Jurkat, Clone E6-1 (cell line): ENCODE results near the gene VSIG8.

ENCODE experiments used
- DNase-seq: peaks from one replicate; pipeline ENCODE4 v3.0.0-alpha.2; 2011; ENCODE audit warnings: low read depth, low spot score
- H3K4me3 ChIP-seq: 2 replicates; pipeline ENCODE4 v1.5.1; 2011; ENCODE audit warnings: mild to moderate bottlenecking, low read length, control low read depth, moderate library complexity

Gene VSIG8

DNA sequence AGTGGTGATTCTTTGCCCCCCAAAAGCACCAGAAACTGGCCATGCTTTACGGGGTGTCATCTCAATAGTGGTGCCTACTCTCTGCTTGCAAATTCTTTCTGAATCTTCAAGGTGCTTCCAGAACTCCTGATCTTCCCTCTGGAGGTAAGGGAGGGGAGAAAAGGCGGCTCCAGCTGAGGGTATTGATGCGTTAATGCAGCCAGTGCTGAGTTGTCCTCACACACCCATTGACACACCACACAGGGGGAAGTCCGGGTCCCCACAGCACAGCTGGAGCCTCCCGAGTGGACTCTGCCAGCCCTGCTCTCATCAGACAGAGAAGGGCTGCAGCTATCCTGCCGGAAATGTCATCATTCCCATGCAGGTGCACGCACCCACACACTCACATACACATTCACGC is 1.2 kb downstream of the VSIG8 start:
- no peak overlapping the region for H3K4me3 ChIP-seq
- DNase-seq, result no peak

DNA sequence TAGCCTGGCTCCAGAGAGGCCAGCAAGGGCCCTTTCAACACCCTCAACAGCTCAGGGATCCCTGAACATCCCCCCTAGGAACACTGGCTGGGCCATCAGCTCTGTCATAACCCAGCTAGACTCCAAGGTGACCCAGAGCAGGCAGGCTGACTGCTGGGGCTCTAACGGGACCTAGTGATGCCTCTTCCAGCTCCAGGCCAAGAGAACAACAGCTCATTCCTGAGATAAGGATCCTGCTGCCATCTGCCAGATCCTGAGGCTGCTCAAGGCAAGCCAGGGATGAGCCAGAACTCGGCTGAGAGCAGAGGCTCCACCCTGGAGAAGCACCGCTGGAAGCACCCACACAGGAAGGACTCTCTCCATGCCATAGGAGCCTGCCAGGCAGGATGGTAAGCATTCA is 2.0 kb downstream of the VSIG8 start:
- no peak for DNase-seq
- H3K4me3 ChIP-seq, result no peak overlapping the region

DNA sequence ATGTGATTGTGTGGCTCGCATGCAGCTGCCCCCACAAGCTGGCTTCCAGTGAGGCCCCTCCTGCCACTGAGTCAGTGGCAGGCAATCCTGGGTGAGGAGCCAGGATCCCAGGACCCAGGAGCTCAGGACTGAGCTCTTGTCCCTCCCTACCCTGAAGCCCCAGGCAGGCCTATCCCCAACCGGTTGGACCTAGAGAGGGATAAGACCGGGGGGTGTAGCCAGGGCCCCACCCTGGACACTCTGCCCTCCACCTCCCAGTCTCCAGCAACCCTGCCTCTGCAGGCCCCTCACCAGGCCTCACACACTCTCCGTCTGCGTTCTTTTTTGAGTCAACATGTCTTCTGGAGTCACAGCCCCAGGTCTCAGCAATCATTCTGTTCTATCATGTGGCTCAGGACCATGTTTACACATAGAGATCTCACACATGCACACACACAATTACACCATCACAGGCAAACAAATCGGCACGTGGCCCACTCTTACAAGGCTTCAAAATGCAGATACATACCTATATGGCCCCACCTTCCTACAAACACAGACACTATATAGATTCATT is 2.6 kb downstream of the VSIG8 start:
- no peak for DNase-seq
- no peak overlapping the region for H3K4me3 ChIP-seq

DNA sequence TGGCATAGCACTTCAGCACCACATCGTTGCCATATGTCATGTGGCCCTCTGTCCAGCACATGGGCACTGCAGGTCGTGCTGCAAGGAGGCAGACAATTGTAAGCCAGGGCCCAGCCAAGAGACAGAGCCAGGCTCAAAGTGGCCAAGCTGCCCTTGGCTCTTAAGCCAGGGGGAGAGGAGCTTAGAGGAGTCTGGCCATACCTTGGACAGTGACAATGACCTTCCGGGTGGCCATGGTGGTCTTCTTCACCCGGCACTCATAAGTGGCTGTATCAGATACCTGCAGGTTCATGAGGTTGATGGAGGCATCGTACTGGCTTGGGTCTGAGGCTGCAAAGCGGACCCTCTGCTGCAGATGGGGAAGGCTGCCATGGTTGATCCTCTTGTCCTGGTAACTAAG is 4.6 kb downstream of the VSIG8 start:
- DNase-seq, result no peak
- H3K4me3 ChIP-seq, result no peak overlapping the region

DNA sequence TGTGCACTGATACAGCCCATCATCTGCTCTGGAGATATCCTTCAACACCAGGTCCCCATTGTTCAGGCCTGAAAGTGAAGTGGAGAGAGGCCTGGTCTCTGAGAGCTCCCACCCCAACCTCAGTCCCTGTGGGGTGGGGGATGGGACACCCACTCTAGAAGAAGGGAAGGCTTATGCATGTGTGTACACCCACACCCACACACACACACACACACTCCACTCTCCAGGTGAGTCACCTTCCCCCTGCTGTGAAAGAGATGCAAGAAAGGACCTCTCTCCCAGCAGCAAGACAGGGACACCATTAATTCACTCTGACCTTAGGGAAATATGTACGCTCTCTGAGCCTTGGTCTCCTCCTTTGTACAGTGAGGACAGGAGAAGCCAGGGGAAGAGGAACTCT is 5.9 kb downstream of the VSIG8 start:
- no peak for DNase-seq
- no peak overlapping the region for H3K4me3 ChIP-seq

DNA sequence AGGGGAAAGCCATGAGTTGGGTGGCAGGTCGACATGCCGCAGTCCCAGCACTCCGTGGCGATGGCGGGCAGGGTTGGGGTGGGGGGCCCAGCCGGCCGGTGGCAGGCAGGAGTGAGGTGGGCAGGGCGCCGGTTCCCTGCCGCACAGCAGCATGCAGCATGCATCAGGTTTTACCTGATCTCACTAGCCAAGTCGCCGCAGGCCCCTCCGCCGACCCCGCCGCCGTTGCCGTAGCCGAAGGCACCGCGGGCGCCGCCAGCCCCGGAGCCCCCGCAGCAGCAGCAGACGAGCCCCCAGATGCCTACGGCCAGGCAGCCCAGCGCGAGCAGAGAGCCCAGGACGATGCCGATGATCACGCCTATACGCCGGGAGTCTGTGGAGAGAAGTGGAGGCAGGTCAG is 6.7 kb downstream of the VSIG8 start:
- no peak for DNase-seq

DNA sequence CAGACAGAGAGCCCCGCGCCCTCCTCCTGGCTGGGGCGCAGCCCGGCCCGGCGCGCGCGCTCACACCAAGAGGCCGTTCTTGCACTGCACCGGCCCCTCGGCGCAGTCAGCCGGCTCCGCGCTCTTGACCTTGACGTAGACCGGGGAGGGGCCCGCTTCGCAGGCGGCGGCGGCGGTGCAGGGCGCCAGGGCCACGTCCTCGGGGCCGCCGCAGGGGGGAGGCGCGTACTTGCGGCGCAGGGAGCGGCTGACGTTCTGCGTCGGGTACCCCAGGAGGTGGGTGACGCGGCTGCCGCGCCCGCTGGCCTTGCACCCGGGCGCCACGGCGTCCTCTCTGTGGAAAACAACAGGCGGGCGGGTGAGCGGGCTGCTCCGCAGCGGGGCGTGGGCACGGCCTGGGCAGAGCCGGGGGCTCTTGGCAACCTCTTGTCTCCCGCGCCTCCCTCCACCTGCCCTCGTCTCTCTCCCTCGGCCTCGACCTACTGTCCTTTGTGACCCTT is 7.7 kb downstream of the VSIG8 start:
- H3K4me3 ChIP-seq, result peak overlapping the region; percentile 46
- DNase-seq, result peak; percentile 24

More for the DNA sequence above, 6.7 kb downstream of the VSIG8 start:
- H3K4me3 ChIP-seq, result no peak overlapping the region

DNA sequence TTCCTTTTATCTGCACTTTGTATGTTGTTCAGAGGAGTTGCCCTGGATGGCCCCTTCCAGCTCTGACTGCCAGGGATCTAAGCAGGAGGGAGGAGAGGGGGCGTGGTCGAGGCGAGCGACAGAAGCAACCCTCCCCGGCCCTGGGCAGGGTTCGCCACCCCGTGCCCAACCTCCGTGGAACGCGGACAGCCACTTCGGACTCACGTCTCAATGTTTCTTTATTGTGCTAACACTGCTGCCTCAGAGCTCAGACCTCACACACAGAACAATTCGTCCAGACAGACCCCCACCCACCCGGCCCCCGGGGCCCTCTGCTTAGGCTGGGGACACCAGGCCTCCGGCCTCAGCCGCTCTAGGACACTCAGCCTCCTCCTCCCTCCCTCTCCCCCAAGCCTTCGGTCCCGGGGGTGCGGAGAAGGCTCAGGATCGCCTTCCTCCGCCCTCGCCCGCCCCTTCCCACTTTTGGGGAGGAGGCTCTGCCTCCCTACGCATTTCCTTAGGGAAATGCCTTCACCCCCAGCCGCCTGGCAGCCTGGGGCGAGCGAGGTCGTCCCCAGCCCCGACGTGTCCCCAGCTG is 8.3 kb downstream of the VSIG8 start:
- no peak for DNase-seq
- peak overlapping the region; percentile 46 for H3K4me3 ChIP-seq

DNA sequence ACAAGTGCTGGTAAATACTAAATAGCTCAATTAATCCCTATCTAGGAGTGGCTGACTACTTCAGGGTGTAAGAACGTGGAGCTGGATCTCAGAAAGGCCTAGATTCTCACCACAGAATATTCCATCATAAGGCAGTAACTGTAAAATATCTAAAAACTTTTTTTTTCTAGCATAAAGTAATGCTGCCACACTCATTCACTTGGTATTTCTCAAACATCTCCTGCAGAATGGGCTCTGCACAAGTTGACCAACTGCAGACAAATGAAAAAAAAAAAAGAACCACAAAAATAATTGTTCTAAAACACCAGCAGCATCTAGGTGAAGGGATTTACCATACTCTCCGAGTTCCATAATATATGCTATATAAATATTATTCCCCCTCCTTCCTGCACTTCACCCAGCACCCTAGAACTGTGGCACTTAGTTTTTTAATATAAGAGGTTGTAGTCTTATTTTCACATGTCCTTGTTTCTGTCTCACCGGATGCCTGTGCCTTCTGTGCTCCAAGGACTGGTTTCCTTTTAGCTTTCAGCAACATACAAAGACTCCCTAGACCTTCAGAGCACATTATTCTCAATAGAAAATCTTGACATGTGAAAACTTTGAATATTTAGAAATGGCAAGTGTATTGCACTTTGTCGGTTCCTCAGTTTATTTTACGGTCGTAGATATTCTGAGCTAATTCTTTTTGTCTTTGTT is 8.9 kb downstream of the VSIG8 start:
- no peak overlapping the region for H3K4me3 ChIP-seq
- no peak for DNase-seq

DNA sequence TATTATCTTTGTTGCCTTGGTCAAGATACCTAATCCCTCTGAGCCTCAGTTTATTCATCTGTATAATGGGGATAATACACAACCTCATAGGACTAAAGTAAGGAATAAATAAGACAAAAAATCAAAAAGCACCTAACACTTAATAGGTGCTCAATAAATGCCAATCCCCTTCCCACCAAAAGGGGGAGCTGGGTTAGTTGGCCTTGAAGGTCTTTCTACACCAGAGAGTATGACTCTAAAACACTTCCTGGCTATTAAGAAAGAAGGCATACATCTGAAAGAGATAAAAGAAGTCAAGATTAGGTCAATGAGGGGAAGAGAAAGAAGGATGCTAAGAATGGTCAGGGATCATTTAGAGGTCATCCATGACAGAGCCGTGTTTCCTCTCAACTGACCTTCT is 11.1 kb downstream of the VSIG8 start:
- DNase-seq, result no peak
- H3K4me3 ChIP-seq, result no peak overlapping the region

DNA sequence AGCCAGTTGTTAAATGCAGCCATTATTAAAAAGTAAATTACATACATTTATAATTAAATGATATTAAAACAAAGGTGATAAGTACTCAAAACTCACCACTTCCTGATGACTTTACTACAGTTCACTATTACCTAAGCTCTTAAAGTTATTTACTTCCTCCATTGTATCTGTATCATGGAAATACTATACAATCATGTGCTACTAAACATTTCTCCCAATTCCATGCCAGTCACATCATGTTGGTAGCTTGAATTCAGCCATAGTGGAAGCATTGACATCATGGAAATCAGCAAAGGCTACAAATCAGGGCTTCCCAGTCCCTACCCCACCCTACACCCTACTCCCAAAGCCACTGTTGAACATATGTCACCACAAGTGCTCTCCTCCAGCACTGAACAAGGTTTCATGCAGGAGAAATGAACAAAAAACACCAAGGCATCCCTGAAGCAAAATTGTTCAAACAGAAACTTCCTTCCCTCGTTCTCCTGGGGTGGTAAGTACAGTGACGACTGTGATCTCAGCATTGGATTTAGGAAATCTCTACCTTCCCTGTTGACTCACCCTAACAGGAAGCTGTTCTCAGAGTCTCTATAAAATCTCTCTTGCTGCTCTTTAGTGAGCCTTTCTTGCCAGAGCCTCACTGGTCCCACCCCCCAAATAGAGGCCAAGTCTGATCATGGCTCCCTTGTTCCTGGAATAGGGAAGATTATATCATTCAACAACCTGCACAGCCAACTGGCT is 12.7 kb downstream of the VSIG8 start:
- no peak for DNase-seq
- H3K4me3 ChIP-seq, result no peak overlapping the region

DNA sequence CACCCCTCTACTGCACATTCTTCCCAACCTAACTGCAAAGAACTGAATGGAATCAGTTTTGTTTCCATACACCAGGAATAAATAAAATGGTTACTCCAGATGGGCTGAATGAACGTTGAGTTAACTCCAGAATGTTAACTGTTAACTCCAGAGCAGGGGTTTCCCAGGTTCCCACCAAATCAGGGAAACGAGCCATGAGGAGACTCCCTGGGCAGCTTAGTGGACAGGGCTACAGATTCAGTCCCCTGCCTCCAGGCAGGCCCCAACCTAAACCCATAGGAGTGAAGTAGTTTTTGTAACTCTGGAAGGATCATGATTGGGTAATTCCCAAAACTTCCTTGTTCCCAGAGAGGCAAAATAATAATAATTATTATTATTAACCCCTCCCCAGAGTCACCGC is 14.1 kb downstream of the VSIG8 start:
- H3K4me3 ChIP-seq, result no peak overlapping the region
- DNase-seq, result no peak

DNA sequence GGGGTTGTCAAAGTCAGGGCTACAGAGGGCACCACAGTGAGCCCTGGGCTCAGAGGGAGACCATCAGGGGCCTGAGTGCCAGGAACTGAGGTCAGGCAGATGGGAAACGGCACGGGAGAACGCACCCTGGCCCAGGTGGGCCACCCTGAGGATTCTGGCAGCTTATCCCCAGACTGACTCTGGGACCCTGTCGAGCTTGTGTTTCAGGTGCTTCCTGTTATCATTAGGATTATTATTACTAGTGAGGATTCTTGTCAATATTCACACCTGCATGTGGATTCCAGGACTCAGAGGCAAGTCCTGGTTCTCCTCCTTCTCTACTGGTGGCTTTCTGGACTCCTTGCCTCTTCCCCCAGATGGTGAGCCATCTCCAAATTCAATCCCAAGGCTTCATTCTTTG is 15.2 kb downstream of the VSIG8 start:
- H3K4me3 ChIP-seq, result no peak overlapping the region
- DNase-seq, result no peak

DNA sequence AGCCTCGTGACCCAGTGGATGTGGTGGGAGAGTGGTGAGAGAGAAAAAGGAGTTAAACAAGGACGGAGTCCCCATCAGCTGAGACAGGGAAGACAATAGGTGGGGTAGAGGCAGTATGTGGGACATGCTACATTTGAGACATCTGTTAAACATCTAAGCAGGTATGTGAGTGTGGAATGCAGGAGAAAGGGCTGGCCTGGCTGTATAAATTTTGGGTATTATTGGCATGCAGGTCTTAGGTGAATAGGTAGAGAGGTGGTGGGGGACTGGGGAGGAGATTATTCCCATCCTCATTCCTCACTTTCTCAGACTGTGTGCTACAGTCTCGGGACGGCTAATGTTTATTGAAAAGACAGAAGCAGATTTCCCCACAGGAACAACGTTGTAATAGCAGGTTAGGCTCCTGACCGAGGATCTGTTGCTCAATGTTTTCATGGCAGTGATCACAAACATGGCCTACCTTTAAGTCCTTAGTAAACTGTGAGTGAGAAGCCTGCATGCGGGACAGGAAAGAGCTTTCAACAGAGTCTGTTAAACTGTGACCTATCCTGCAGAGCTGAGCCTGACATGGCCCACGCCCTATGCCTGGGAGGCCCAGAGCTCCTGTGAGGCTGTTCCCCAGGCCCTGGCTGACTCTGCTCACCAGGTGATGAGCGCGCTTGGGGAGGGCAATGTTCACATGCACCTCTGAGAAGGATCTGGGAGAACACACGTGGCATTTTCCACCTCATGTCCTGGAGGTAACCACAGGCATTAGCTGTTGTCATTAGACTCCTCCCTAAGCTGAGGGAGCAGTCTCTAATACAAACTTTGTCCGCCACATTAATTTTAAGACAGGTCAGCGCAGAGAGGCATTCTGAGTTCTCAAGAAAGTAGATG is 16.5 kb downstream of the VSIG8 start:
- no peak overlapping the region for H3K4me3 ChIP-seq
- DNase-seq, result no peak

DNA sequence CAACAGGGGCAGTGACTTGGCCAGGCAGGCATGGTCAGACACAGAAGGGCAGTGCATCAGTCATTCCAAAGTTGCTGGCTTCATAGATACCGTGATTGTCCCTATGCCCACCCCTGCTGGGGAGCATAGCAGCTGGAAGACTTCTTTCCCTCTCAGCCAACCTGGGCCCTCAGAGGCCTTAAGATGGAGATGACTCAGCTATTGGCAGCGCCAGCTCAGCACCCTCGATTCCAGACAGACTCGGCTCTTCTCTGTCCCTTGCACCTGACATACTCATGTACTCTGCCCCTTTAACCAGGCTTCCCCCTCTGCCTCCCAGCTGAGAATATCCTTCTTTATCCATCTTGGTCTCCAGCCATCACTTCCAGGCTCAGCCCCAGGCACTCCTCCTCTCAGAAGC is 19.0 kb downstream of the VSIG8 start:
- no peak overlapping the region for H3K4me3 ChIP-seq
- no peak for DNase-seq

DNA sequence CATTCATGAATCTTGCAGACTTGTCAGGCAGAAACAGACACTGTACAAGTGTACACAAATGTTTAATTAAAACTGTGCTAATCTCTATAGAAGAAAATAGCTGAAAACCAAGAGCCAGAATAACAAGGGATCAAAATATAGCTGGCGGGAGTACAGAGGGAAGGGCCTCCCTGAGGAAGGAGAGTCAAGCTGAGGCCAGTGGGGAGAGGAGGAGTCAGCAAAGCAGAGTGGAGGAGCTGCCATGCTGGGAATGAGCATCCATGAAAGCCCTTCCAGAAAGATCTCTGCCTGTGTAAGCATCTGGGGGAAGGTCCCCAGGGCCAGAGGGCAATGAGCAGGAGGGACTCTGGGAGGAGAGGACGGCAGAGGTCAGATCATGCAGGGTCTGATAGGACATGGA is 20.7 kb downstream of the VSIG8 start:
- H3K4me3 ChIP-seq, result no peak overlapping the region
- DNase-seq, result no peak

DNA sequence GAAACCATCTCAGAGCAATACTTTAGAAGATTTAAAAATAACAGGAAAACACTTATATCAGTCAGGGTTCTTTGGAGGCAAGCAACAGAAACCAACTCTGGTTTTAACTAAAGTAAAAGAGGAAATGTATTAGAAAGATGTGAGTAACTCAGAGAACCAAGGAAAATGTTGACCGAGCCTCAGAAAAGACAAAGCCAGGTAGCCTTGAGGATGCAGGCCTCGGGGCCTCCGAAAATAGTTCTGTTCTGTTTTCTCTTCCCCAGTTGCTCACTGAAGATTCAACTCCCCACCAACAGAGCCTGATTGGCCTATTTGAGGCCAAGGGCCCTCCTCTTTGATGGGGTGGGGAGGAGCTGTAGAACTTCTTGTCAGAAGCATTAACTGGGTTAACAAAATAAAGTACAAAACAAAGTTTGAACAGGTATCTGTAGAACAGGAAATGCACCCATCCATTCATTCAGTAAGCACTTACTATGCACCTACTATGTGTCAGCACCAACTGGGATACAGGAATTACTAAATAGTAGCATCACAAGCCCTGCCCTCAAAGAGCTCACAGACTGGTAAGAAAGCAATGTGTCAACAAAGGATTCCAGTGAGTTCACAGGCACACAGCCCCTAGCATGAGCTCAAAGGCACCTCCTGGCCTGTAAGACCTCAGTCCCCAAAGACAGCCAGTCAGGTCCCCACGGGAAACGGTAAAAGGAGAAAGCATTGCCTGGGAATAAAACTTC is 23.2 kb downstream of the VSIG8 start:
- no peak overlapping the region for H3K4me3 ChIP-seq
- DNase-seq, result no peak

DNA sequence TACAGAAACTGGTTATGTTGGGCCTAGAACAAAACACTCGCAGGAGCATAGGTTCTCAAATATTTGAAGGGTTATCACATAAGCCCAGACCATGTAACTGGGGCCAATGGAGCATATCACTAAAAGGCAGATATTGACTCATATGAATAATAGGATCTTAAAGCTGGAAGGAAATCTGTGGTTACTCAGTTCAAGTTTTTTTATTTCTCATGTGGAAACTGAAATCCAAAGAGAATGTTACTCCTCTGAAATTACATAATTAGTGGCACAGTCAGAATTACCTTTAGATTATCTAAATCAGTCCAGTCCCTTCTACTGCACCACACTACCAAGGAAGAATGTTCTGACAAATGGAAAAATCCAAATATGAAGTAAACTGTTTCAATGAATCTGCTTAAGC is 23.7 kb downstream of the VSIG8 start:
- H3K4me3 ChIP-seq, result no peak overlapping the region
- DNase-seq, result no peak
